IMR-90 (cell line): ENCODE results near the gene SNTG2. TPM values are rescaled to one million over a fixed set of nuclear protein-coding genes. Genes with fewer than 3 reads are reported as not detected.

Experiments
- ATAC-seq: fragments of 200-7000 bp; cut with Tn5 transposase; 2 replicates; pipeline ENCODE4 v1.9.1; 2020; ENCODE audit warnings: low read depth, mild to moderate bottlenecking, moderate library complexity
- BruUV-seq: library from RNA; stranded (reverse); fragments of 400-500 nt; replicated peaks from 2 replicates; lab custom pipeline; 2021; lab: Mats Ljungman, UMichigan
- CTCF ChIA-PET: fragments of 300-600 bp; formaldehyde crosslinking; extraction: SDS; loops from one replicate; lab custom pipeline; 2021; ENCODE audit warnings: antibody characterized with exemption; lab: Yijun Ruan, JAX
- POLR2A ChIA-PET: fragments of 300-600 bp; sonication (Branson Sonifier 250); formaldehyde crosslinking; loops from one replicate; lab custom pipeline; 2022; ENCODE audit warnings: antibody characterized with exemption; ENCODE audit not compliant: unreplicated experiment; lab: Charles Lee
- DNase-seq: peaks from one replicate; pipeline ENCODE4 v3.0.0; 2013
- H2AFZ ChIP-seq: replicated peaks from 2 replicates; pipeline ENCODE3; 2013; ENCODE audit warnings: low read length, mild to moderate bottlenecking; ENCODE audit not compliant: poor library complexity
- H2AK5ac ChIP-seq: 2 replicates; pipeline ENCODE4 v1.6.1; 2013; ENCODE audit warnings: low read depth, low read length, inconsistent platforms
- H2AK9ac ChIP-seq: replicated peaks from 2 replicates; pipeline ENCODE3; 2013; ENCODE audit warnings: mild to moderate bottlenecking, low read depth, low read length, moderate library complexity; ENCODE audit not compliant: poor library complexity
- H2BK120ac ChIP-seq: 2 replicates; pipeline ENCODE4 v1.6.1; 2013; ENCODE audit warnings: low read depth, low read length, inconsistent platforms
- H2BK15ac ChIP-seq: 3 replicates; pipeline ENCODE4 v1.6.1; 2013; ENCODE audit warnings: low read depth, low read length, inconsistent platforms
- H2BK20ac ChIP-seq: 2 replicates; pipeline ENCODE4 v1.6.1; 2013; ENCODE audit warnings: low read depth, mild to moderate bottlenecking, inconsistent platforms, low read length, moderate library complexity
- H2BK5ac ChIP-seq: 2 replicates; pipeline ENCODE4 v1.6.1; 2013; ENCODE audit warnings: mild to moderate bottlenecking, low read depth, low read length, inconsistent platforms; ENCODE audit not compliant: poor library complexity, severe bottlenecking
- H3K14ac ChIP-seq: replicated peaks from 2 replicates; pipeline ENCODE4 v1.6.1; 2013; ENCODE audit warnings: low read depth, low read length, inconsistent platforms
- H3K18ac ChIP-seq: 2 replicates; pipeline ENCODE4 v1.6.1; 2013; ENCODE audit warnings: low read depth, low read length, control low read depth
- H3K23ac ChIP-seq: 2 replicates; pipeline ENCODE4 v1.6.1; 2013; ENCODE audit warnings: low read depth, low read length, inconsistent platforms
- H3K27ac ChIP-seq: 2 replicates; pipeline ENCODE4 v1.5.1; 2013; ENCODE audit warnings: mild to moderate bottlenecking, control low read depth, low read length; ENCODE audit not compliant: insufficient read depth
- H3K27me3 ChIP-seq: 2 replicates; pipeline ENCODE4 v1.6.1; 2013; ENCODE audit warnings: low read length; ENCODE audit not compliant: control insufficient read depth, insufficient read depth
- H3K36me3 ChIP-seq: 2 replicates; pipeline ENCODE4 v1.6.1; 2013; ENCODE audit warnings: low read length, mixed read lengths; ENCODE audit not compliant: control insufficient read depth, insufficient read depth
- H3K4ac ChIP-seq: 2 replicates; pipeline ENCODE4 v1.6.1; 2013; ENCODE audit warnings: low read depth, low read length, inconsistent platforms
- H3K4me1 ChIP-seq: 2 replicates; pipeline ENCODE4 v1.6.1; 2013; ENCODE audit warnings: low read length, mixed read lengths; ENCODE audit not compliant: control insufficient read depth, insufficient read depth
- H3K4me2 ChIP-seq: 2 replicates; pipeline ENCODE4 v1.6.1; 2013; ENCODE audit warnings: low read depth, mild to moderate bottlenecking, control low read depth, low read length, moderate library complexity
- H3K4me3 ChIP-seq: 2 replicates; pipeline ENCODE4 v1.5.1; 2013; ENCODE audit warnings: low read depth, mild to moderate bottlenecking, control low read depth, low read length, moderate library complexity; ENCODE audit not compliant: insufficient read depth
- H3K56ac ChIP-seq: 2 replicates; pipeline ENCODE4 v1.6.1; 2013; ENCODE audit warnings: low read length, inconsistent platforms; ENCODE audit not compliant: insufficient read depth; ENCODE audit errors: extremely low read depth
- H3K79me1 ChIP-seq, 2 experiments: 2 replicates each; pipeline ENCODE4 v1.6.1; 2013; ENCODE audit warnings: low read length in 2 of 2, inconsistent platforms in 1 of 2, low read depth in 1 of 2
- H3K9ac ChIP-seq: 2 replicates; pipeline ENCODE4 v1.6.1; 2013; ENCODE audit warnings: low read depth, low read length, control low read depth
- H3K9me1 ChIP-seq: 2 replicates; pipeline ENCODE4 v1.6.1; 2013; ENCODE audit warnings: low read length, inconsistent platforms; ENCODE audit not compliant: insufficient read depth
- H3K9me3 ChIP-seq: 2 replicates; pipeline ENCODE4 v1.6.1; 2013; ENCODE audit warnings: low read length; ENCODE audit not compliant: control insufficient read depth, insufficient read depth
- H4K20me1 ChIP-seq: 2 replicates; pipeline ENCODE4 v1.6.1; 2013; ENCODE audit warnings: low read length, inconsistent platforms; ENCODE audit not compliant: insufficient read depth
- H4K5ac ChIP-seq: 2 replicates; pipeline ENCODE4 v1.6.1; 2013; ENCODE audit warnings: mild to moderate bottlenecking, low read depth, low read length, control low read depth
- H4K8ac ChIP-seq, 2 experiments: 2 replicates each; pipeline ENCODE4 v1.6.1; 2013; ENCODE audit warnings: low read depth in 2 of 2, low read length in 2 of 2, control low read depth in 1 of 2, inconsistent platforms in 1 of 2
- H4K91ac ChIP-seq: 2 replicates; pipeline ENCODE4 v1.6.1; 2013; ENCODE audit warnings: low read depth, low read length, inconsistent platforms; ENCODE audit not compliant: insufficient read depth
- BHLHE40 ChIP-seq: fragments of 150-350 bp; IDR thresholded peaks from 2 replicates; pipeline ENCODE4 v1.6.1; 2016; ENCODE audit warnings: mild to moderate bottlenecking, low read depth, low read length
- CHD1 ChIP-seq: IDR thresholded peaks from 2 replicates; pipeline ENCODE4 v1.6.1; 2012; ENCODE audit warnings: low read depth, low read length, improper control_type of control experiment
- FOS ChIP-seq: fragments of 150-350 bp; IDR thresholded peaks from 2 replicates; pipeline ENCODE4 v1.6.1; 2016; ENCODE audit warnings: low read depth, low read length
- MAZ ChIP-seq: IDR thresholded peaks from 2 replicates; pipeline ENCODE4 v1.6.1; 2012; ENCODE audit warnings: low read depth, mild to moderate bottlenecking, low read length, improper control_type of control experiment, moderate library complexity, borderline replicate concordance
- POLR2A ChIP-seq: IDR thresholded peaks from 2 replicates; pipeline ENCODE4 v1.6.1; 2012; ENCODE audit warnings: mild to moderate bottlenecking, low read depth, low read length
- RAD21 ChIP-seq: IDR thresholded peaks from 2 replicates; pipeline ENCODE4 v1.6.1; 2012; ENCODE audit warnings: low read length, improper control_type of control experiment
- RCOR1 ChIP-seq: IDR thresholded peaks from 2 replicates; pipeline ENCODE4 v1.6.1; 2012; ENCODE audit warnings: mild to moderate bottlenecking, low read length, improper control_type of control experiment; ENCODE audit not compliant: insufficient replicate concordance
- RFX5 ChIP-seq: IDR thresholded peaks from 2 replicates; pipeline ENCODE4 v1.8.0; 2012; ENCODE audit warnings: low read depth, mild to moderate bottlenecking, low read length, moderate library complexity
- SMC3 ChIP-seq: fragments of 150-350 bp; IDR thresholded peaks from 2 replicates; pipeline ENCODE4 v1.6.1; 2016; ENCODE audit warnings: low read depth, mild to moderate bottlenecking, antibody characterized with exemption, low read length, moderate library complexity
- dilution Hi-C: fragments of 300-500 bp; cut with HindIII; formaldehyde crosslinking; loops from one replicate; pipeline ENCODE4 v1.14.3; 2018; ENCODE audit warnings: low sequenced_read_pairs; ENCODE audit not compliant: unreplicated experiment
- in situ Hi-C: fragments of 300-500 bp; cut with MboI; formaldehyde crosslinking; loops from 3 replicates; pipeline ENCODE4 v1.14.3; 2019; ENCODE audit warnings: low sequenced_read_pairs, inconsistent platforms, mixed read lengths
- intact Hi-C: fragments of 100-400 bp; cut with micrococcal nuclease; formaldehyde crosslinking; loops from 2 replicates; pipeline ENCODE4 v1.10.0; 2022
- polyA plus RNA-seq, 3 experiments: library from polyadenylated mRNA; depleted of rRNA; stranded (reverse); fragments of >200 nt; gene quantifications; 2 replicates each; pipeline ENCODE4 v1.2.3, GENCODE V29; 2012; ENCODE audit warnings: low replicate concordance in 1 of 3
- total RNA-seq: library from RNA; depleted of rRNA; stranded (reverse); fragments of >200 nt; gene quantifications from 2 replicates; pipeline ENCODE4 v1.2.3, GENCODE V29; 2012
- TF ChIP-seq, protein P1 (sequence below): fragments of 150-350 bp; IDR thresholded peaks from 2 replicates; pipeline ENCODE4 v1.6.1; 2017; ENCODE audit warnings: mild to moderate bottlenecking, antibody characterized with exemption, low read length, low read depth
- TF ChIP-seq, protein P2 (sequence below): conservative IDR thresholded peaks from 2 replicates; pipeline ENCODE4 v1.5.1; 2012; ENCODE audit warnings: mild to moderate bottlenecking, low read depth, low read length, improper control_type of control experiment

SNTG2 gene
- total and polyA plus RNA-seq, 2 of the 4 experiments (the other 2 are of a cell fraction), result under 0.01 to 0.17 TPM

DNA sequence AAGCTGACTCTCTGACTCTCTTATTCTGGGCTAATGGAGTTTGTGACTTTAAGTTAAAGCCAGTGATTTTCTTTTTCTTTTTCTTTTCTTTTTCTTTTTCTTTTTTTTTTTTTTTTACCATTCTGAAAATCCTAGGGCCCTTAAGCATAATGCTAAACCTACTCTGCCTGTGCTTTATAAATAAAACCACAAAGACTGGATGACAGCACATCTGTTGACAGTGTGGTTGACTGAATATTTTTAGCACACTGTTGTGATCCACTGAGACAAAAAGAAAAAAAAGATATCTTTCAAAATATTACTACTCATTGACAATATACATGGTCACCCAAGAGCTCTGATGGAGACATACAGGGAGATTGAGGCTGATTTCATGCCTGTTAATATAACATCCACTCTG is 121.6 kb downstream of the SNTG2 start:
- H3K4me3 ChIP-seq, result no peak overlapping the region
- H4K5ac ChIP-seq, result no peak overlapping the region
- H3K79me1 ChIP-seq, result no peaks in the 10 kb centered on the region
- no peak overlapping the region for H2AFZ ChIP-seq
- H3K9me3 ChIP-seq, result no peaks in the 10 kb centered on the region
- BruUV-seq, result no TSS peak
- H4K8ac ChIP-seq, result no peak overlapping the region
- H3K27ac ChIP-seq, result no peak overlapping the region
- H3K56ac ChIP-seq, result no peak overlapping the region
- DNase-seq, result no peak
- in situ Hi-C loops (no loop called here), intact Hi-C loops (no loop called here), dilution Hi-C loops (no loop called here)
- H3K4me1 ChIP-seq, result peaks cover 2% of the 10 kb centered on the region; the same call in 1 of the 2 replicates
- ChIA-PET CTCF (interaction anchor here (0.6 kb wide), 1 partner anchor 34 kb away, joined by 3 read pairs; no protein-coding TSS in a partner anchor), POLR2A (no interaction called here)
- no peak overlapping the region for H3K14ac ChIP-seq
- no peak overlapping the region for H3K23ac ChIP-seq
- H3K18ac ChIP-seq, result no peak overlapping the region
- no peaks in the 10 kb centered on the region for H4K20me1 ChIP-seq
- no peak overlapping the region for H2AK5ac ChIP-seq
- no peak overlapping the region for H2BK5ac ChIP-seq
- H3K4ac ChIP-seq, result no peak overlapping the region
- H3K36me3 ChIP-seq, result no peaks in the 10 kb centered on the region
- TF ChIP-seq, protein P1, sequence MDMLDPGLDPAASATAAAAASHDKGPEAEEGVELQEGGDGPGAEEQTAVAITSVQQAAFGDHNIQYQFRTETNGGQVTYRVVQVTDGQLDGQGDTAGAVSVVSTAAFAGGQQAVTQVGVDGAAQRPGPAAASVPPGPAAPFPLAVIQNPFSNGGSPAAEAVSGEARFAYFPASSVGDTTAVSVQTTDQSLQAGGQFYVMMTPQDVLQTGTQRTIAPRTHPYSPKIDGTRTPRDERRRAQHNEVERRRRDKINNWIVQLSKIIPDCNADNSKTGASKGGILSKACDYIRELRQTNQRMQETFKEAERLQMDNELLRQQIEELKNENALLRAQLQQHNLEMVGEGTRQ, result no peak
- TF ChIP-seq SMC3 (no peak), RFX5 (no peak), MAZ (no peak), BHLHE40 (no peak), CHD1 (no peak), POLR2A (no peak), FOS (no peak), RAD21 (no peak), RCOR1 (no peak)
- TF ChIP-seq, protein P2, sequence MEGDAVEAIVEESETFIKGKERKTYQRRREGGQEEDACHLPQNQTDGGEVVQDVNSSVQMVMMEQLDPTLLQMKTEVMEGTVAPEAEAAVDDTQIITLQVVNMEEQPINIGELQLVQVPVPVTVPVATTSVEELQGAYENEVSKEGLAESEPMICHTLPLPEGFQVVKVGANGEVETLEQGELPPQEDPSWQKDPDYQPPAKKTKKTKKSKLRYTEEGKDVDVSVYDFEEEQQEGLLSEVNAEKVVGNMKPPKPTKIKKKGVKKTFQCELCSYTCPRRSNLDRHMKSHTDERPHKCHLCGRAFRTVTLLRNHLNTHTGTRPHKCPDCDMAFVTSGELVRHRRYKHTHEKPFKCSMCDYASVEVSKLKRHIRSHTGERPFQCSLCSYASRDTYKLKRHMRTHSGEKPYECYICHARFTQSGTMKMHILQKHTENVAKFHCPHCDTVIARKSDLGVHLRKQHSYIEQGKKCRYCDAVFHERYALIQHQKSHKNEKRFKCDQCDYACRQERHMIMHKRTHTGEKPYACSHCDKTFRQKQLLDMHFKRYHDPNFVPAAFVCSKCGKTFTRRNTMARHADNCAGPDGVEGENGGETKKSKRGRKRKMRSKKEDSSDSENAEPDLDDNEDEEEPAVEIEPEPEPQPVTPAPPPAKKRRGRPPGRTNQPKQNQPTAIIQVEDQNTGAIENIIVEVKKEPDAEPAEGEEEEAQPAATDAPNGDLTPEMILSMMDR, result no peak
- no peak overlapping the region for H3K4me2 ChIP-seq
- no peak overlapping the region for H3K9ac ChIP-seq
- no peak overlapping the region for H2BK20ac ChIP-seq
- H2BK15ac ChIP-seq, result no peak overlapping the region
- H3K9me1 ChIP-seq, result no peaks in the 10 kb centered on the region
- peaks cover 4% of the 10 kb centered on the region for H3K27me3 ChIP-seq
- no peak overlapping the region for H2AK9ac ChIP-seq
- ATAC-seq, result no peak
- no peak overlapping the region for H2BK120ac ChIP-seq
- no peak overlapping the region for H4K91ac ChIP-seq
